Stimulated activated naive CD4-positive, alpha-beta T cell (primary cell): Measurements from ENCODE around the gene FEZ2.
"Not testable (repeated sequence)": the region's sequence is repeated elsewhere in the genome, so short reads cannot be mapped to it uniquely, and the experiment has no call there.

Experiments
- DNase-seq, 6 experiments: peaks; one replicate each; lab custom pipeline; 2025; lab: John Stamatoyannopoulos, UW

The FEZ2 gene, protein sequence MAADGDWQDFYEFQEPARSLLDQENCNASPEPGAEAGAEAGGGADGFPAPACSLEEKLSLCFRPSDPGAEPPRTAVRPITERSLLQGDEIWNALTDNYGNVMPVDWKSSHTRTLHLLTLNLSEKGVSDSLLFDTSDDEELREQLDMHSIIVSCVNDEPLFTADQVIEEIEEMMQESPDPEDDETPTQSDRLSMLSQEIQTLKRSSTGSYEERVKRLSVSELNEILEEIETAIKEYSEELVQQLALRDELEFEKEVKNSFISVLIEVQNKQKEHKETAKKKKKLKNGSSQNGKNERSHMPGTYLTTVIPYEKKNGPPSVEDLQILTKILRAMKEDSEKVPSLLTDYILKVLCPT

DNA sequence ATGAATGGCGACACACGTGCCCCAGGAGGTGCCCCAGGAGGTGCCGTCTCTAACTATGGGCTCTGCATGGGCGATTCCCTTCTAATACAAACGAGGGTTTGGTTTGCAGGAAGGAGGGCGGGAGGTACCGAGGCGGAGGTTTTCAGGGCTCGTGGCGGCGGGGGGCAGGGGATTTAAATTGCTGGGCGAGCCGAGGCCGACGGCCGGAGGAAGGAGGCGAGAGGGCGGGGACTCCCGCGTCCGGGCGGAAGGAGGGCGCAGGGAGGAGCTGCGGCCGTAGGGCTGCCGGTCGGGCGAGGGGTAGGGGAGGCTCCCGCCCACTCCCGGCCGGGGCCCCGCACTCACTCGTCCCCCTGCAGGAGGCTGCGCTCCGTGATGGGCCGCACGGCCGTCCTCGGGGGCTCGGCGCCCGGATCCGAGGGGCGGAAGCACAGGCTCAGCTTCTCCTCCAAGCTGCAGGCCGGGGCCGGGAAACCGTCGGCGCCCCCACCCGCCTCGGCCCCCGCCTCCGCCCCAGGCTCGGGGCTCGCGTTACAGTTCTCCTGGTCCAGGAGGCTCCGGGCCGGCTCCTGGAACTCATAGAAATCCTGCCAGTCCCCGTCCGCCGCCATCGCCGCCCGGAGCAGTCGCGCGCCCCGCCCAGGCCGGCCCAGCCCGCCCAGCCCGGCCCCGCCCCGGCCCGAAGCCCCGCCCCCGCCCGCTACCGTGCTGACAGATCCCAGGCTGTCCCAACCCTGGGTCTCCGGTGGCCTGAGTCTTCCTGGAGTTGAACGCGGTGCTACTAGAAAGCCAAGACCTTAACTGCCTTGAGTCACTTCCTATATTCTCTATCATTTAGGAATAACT, at the start of gene FEZ2:
FEZ2 (minus strand) TSS at position 637 of the 846 bp plus-strand sequence; CDS start at position 611, 26 bp downstream.
- peak; percentile 17 to 59 (median 37) for DNase-seq

DNA sequence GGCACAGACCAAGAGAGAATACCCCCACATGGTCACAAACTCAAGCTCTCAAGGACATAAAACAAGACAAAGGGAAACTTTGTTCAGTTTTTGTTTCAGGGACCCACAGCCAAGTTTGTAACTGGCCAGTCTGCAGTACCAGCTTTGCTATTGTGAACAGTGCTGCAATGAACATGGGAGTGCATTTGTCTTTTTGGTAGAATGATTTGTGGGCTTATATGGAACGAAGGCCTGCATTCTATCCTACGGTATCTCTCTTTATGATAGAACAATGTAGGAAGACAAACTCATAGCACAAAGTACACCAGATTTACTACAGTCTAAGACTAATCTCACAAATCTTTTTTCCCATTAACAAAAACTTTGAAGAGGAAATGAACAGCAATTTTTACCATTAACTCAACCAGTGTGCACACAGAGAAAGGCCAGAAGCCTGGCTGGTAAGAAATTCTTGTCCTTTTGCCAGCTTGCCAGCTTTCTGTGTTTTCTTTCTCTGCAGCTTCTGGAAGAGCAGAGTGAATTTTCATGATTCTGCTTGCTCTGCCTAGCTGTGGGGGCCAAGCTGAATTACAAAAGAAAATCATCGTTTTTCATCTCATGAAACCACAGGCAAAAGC, 37.1 kb upstream of the FEZ2 start:
- DNase-seq, result no peak

DNA sequence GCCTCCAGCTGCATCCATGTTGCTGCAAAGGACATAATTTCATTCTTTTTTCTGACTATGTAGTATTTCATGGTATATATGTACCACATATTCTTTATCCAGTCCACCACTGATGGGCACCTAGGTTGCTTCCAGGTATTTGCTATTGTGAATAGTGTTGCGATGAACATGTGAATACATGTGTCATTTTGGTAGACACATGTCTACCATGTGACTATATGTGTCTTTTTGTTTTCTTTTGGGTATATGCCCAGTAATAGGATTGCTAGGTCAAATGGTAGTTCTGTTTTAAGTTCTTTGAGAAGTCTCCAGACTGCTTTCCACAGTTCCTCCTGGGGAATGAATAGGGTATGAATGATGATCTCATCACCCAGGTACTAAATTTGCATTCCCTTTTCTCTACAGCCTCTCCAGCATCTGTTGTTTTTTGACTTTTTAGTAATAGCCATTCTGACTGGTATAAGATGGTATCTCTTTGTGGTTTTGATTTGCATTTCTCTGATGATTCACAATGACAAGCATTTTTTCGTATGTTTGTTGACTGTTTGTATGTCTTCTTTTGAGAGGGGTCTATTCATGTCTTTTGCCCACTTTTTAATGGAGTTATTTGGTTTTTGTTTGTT, 35.6 kb upstream of the FEZ2 start:
- no peak for DNase-seq

DNA sequence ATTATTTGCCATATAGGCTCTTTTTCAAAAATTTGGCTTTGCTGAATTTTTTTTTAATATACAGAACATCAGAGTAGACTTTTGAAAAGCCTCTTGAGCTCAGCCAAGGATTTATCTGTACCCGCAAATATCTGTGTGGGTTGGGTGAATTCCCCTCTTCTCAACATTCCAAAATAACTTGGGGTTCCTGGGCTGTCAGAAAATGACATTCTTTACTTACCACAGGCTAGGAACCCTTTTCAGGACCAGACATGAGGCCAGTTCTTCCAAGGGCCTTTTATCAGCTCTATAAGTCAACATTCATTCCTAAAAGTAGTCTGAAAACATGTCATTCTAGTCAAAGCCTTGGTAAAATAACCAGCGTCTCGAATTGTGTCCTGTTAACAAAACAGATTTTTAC, 28.8 kb upstream of the FEZ2 start:
- no peak for DNase-seq

- no peak for DNase-seq
These were observed 28.1 kb upstream of the FEZ2 start for GRCh38 chr2:36626071-36626470.

DNA sequence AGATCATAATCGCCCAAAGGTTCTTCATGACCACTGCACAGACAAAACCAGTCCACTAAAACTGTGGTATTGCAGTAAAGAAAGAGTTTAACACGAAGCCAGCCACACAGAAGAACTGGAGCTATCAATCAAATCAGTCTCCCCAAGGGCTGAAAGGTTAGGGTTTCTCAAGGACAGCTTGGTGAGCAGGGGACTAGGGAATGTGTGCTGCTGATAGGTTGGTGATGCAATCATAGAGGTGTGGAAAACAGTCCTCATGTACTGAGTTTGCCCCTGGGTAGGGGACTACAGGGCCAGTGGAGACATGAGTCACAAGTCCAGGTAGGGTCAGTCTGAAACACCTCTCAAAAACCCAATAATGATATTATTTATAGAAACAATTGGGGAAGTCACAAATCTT, 27.3 kb upstream of the FEZ2 start:
- no peak for DNase-seq

DNA sequence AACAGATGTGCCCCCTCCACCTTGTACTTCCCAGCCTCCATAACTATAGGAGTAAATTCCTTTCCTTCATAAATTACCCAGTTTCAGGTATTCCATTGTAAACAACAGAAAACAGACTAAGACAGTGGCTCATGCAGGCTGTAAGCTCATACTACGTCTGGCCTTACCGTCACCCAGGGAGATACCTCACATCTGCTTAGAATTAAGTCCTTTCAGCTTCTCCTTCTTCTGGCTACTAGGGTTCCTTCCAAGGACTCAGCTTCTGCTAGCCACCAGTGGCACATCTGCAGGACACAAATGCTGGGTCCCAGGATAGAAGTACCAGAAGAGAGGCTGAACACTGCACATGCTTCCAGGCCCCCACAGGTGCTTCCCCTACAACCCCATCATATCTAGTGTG, 22.4 kb upstream of the FEZ2 start:
- no peak for DNase-seq

- peak in 1 of 6 experiments; percentile 2 for DNase-seq
These were observed 20.4 kb upstream of the FEZ2 start for GRCh38 chr2:36618381-36618780.

DNA sequence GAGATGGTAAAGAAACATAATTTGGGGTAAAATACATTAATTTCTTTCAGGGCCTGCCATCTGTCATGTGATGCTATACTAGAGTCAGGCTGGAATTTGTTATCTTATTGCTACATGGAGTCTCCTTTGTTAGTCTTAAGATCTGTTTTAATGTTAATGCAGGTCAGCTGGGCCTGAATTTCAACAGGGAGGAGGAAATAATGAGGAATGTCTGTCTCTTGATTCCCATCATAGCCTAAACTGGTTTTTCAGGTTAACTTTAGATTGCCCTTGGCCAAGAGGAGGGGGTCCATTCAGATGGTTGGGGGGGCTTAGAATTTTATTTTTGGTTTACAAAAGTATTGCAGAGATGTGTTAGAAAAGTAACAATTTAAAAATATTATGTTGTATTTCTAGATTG, 19.0 kb upstream of the FEZ2 start:
- DNase-seq, result no peak

DNA sequence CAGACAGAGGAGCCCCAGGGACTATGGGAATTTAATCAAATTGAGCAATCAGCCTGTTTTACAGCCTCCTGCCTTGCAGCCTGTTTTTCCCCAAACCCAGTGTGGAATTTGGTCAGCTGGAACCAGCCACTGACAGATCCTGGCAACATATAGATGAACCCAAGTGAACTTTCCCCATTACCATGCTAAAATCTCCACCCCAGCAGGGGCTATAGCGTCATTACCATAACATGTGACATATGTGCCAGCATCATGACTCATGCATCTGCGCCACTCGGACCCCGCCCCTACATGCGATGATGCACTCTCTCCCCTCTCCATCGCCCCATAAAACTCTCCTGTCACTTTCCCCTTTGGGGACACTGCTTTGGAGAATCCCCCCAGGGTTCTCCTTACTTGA, 17.3 kb upstream of the FEZ2 start:
- no peak for DNase-seq

DNA sequence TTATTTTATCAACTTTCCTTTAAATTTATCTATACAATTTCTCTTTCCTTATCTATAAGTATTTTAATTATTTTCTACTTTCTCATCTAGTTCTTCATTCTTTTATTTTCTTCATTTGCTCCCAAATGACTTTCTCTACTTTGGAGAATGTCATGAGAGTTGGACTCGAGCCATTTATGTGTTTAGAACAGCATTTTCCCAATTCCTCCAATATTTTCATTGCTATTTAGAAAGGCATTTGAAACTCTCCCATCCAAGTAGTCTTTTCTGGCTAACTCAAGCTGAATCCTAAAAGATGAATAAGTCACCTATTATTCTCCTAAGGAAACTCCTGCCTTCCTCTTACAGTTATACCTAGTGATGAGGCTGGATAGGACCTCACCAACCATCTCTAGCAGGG, 15.8 kb upstream of the FEZ2 start:
- DNase-seq, result no peak

DNA sequence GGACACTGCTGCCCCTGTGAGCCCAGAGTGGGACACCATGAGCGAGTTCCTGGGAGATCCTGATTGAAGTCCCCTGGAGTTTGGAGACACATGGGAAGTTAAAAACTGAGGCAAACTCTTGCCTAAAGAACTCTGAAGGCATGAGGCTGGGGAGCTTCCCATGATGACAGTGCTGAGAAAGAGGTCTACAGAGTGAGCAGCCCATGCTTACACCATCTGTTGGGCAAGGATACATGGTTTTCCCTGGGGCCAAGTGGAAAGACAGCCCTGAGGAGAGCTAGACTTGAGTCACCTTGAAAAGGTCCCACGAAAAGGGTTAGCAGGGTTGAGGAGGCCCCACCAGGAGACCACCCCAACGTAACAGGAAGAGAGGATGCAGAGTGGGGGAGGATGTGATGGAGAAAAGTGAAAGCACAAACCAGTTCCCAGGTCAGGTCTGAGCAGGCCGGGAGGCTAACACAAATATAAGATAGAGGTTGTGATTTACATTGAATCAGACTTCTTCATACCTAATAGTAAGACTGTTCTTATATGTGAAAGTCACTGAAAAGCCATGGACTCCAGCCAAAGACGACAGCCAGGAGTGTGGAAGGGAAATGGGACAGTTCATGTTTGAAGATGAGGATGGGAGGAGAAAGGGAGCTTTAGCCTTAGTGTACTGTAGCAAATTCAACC, 13.5 kb upstream of the FEZ2 start:
- no peak for DNase-seq

DNA sequence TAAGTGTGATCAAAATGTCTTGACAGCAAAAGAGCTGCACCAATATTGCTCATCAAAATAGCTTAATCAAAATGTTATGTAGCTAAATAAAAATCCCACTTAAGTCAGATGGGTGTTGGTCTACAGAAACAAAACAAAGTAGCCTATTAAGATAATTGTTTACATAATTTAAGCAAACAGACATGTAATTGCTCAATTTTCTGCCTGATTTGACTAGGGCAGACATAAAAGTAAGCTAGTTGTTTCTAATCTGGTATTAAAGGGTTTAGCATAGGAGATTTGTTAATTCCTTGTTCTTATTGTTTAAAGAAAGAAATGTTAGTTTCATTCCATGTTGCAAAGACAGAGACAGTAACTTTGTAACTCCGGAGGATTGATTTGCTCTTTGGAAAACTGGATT, 11.5 kb upstream of the FEZ2 start:
- DNase-seq, result no peak

DNA sequence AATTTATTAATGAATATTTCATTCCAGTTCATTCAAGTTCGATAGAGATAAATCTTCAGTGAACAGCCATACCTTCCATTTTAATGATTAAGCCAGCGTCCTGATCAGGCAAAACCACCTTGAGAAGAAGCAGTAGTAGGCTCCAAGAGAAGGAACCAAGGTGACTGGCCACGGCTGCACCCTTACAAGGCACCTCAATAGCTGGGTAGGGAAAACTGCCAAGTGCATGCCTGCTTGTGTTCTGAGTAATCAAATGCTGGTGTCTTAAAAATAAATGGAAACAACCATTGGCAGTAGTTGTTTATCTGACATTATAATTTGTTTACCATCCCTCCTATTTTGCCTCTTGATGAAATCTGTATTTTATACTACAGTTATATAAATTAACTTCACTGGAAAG, 10.0 kb upstream of the FEZ2 start:
- no peak for DNase-seq

DNA sequence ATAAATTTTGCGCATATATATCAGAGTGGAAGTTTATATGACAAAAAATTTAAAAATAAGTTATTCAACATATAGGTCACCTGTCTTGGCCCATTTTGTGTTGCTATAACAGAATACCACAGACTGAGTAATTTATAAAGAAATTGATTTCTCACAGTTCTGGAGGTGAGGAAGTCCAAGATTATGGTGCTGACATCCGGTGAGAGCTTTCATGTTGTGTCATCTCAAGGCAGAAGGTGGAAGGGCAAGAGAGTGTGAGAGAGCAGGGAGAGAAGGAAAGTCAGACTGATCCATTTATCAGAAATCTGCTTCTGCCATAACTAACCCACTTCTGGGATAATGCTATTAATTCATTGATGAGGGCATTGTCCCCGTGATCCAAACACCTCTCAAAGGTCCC, 9.0 kb upstream of the FEZ2 start:
- no peak for DNase-seq

DNA sequence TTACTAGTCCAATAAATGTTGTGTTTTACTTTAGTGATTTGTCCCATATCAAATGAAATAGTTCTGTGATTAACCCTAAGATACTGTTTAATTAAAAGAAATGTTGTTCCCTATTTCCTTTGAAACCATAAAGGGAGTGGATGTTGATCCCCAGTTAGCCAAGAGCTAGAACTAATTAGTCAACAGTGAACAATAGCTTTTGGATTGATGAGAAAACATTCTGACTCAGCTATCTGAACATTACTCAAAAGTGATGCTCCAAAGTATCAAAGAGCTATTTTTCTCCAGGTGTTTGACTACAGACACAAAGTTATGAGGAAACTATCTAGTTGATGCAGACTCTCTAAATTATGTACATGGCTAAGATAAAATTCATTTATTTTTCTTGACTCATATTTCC, 7.3 kb upstream of the FEZ2 start:
- DNase-seq, result no peak

DNA sequence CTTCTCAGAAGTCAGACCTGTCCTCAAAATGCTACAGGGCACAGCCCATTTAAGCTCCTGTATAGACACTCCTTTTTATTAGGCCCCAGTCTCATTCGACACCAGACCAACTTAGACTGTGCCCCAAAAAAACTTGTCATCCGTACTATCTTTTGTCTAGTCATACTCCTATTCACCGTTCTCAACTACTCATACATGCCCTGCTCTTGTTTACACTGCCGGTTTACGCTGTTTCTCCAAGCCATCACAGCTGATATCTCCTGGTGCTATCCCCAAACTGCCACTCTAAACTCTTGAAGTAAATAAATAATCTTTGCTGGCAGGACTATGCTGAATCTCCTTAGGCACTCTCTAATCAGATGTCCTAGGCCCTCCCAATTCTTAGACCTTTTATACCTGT, 5.7 kb upstream of the FEZ2 start:
- not testable (repeated sequence) for DNase-seq

DNA sequence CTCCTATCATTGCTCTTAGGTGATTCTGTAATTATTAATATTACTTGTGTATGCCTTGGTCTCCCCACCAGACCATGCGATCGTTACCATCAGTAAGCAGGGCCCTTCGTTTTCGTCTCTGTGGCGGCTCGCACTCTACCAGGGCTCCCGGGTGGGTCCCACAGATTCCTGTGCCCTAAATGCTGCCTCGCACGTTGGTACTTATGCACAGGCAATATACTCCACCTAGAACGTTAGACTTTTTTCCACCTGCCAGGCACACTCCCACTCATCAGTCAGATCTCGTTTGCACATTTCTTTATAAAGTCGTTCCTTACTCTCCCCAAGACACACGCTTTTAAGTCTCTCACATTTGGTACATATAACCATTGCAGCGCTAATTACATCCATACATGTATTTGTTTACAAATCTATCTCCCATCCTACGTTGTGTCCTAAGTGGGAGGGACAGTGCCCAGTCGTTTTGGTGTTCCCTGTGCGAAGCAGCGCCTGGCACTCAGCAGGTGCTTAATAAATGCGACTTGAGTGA, 901 bp downstream of the FEZ2 start:
- DNase-seq, result peak in 1 of 6 experiments; percentile 23

GRCh38 chr2:36596397-36596796, 1.6 kb downstream of the FEZ2 start:
- DNase-seq, result no peak

DNA sequence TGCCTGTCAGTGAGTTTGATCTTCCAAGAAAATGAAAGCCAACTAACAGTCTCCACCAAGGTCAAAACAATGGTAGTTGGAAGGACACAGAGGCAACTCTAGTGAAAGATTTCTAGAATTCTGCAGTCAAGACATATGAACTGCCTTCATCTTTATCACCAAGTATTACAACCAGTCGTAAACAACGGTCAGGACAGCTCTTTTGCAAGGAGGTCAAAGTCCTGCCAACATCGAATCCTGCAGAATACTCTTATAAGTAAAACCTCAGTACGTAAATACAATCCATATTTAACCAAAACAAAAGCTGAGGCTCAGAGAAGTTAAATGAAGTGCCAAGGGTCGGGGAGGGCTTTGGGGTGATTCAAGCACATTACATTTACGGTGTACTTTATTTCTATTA, 3.1 kb downstream of the FEZ2 start:
- DNase-seq, result no peak

- DNase-seq, result no peak
These were observed 8.7 kb downstream of the FEZ2 start for GRCh38 chr2:36589230-36589630.

- no peak for DNase-seq
These were observed 10.4 kb downstream of the FEZ2 start for GRCh38 chr2:36587556-36587955.
